CD14-positive monocyte (primary cell): ENCODE data around the gene LEKR1. TPM values are rescaled to one million over a fixed set of nuclear protein-coding genes. Genes with fewer than 3 reads are reported as not detected.

Experiments used
- DNase-seq, 3 donors: peaks; one replicate each; pipeline ENCODE4 v3.0.0-alpha.2; 2011 to 2022
- H2AFZ ChIP-seq: 2 replicates; pipeline ENCODE4 v1.6.0; 2012; ENCODE audit warnings: mild to moderate bottlenecking, low read depth, low read length, inconsistent platforms; ENCODE audit not compliant: insufficient read depth, poor library complexity, severe bottlenecking
- H3K27ac ChIP-seq, 2 donors: 1 replicate in 1 of 2; 2 replicates in 1 of 2; pipeline ENCODE4 v1.5.1; 2012 to 2013; ENCODE audit warnings: low read length in 2 of 2, control low read depth in 1 of 2, inconsistent platforms in 1 of 2, low read depth in 1 of 2, mild to moderate bottlenecking in 1 of 2
- H3K27me3 ChIP-seq, 2 donors: one replicate each; pipeline versions ENCODE4 v1.6.0 to v1.6.1; 2011 to 2013; ENCODE audit warnings: low read length in 2 of 2; ENCODE audit not compliant: control insufficient read depth in 2 of 2, insufficient read depth in 2 of 2
- H3K36me3 ChIP-seq, 2 donors: replicated peaks in 1 of 2; 1 replicate in 1 of 2; 2 replicates in 1 of 2; pipeline versions ENCODE4 v1.5.1 to v1.6.1; 2012 to 2013; ENCODE audit warnings: low read length in 2 of 2, control low read depth in 1 of 2, inconsistent platforms in 1 of 2, mild to moderate bottlenecking in 1 of 2; ENCODE audit not compliant: insufficient read depth in 2 of 2, control insufficient read depth in 1 of 2
- H3K4me1 ChIP-seq, 2 donors: 1 replicate in 1 of 2; 2 replicates in 1 of 2; pipeline versions ENCODE4 v1.5.1 to v1.6.1; 2012 to 2013; ENCODE audit warnings: low read length in 2 of 2, control low read depth in 1 of 2, inconsistent platforms in 1 of 2, mild to moderate bottlenecking in 1 of 2, moderate library complexity in 1 of 2; ENCODE audit not compliant: insufficient read depth in 2 of 2, control insufficient read depth in 1 of 2
- H3K4me2 ChIP-seq: replicated peaks from 2 replicates; pipeline ENCODE3; 2012; ENCODE audit warnings: low read length, moderate library complexity, mild to moderate bottlenecking; ENCODE audit not compliant: poor library complexity, severe bottlenecking; ENCODE audit errors: extremely low read depth
- H3K4me3 ChIP-seq, 3 experiments: fragments of 200-600 bp in 1 of 3; sonication (generic) in 1 of 3; replicated peaks in 1 of 3; 1 replicate in 2 of 3; 2 replicates in 1 of 3; pipeline ENCODE4 v1.5.1; 2011 to 2013; ENCODE audit warnings: low read length in 3 of 3, mild to moderate bottlenecking in 3 of 3, control low read depth in 2 of 3, low read depth in 2 of 3, inconsistent platforms in 1 of 3, moderate library complexity in 1 of 3
- H3K79me2 ChIP-seq: 2 replicates; pipeline ENCODE4 v1.6.0; 2012; ENCODE audit warnings: mild to moderate bottlenecking, control low read depth, inconsistent platforms, low read length, moderate library complexity; ENCODE audit not compliant: insufficient read depth
- H3K9ac ChIP-seq: 2 replicates; pipeline ENCODE4 v1.6.0; 2017; ENCODE audit warnings: low read length, mild to moderate bottlenecking; ENCODE audit not compliant: insufficient read depth, poor library complexity, severe bottlenecking
- H3K9me3 ChIP-seq, 2 donors: replicated peaks in 1 of 2; 1 replicate in 1 of 2; 2 replicates in 1 of 2; pipeline versions ENCODE4 v1.5.1 to v1.6.1; 2012 to 2013; ENCODE audit warnings: low read length in 2 of 2, control low read depth in 1 of 2; ENCODE audit not compliant: control insufficient read depth in 1 of 2, insufficient read depth in 1 of 2
- H4K20me1 ChIP-seq: 2 replicates; pipeline ENCODE4 v1.6.0; 2012; ENCODE audit warnings: mild to moderate bottlenecking, low read length, control low read depth, moderate library complexity; ENCODE audit not compliant: insufficient read depth
- H3K27ac Mint-ChIP-seq, 7 donors: one replicate each; pipeline ENCODE4 v1.8.0; 2020; ENCODE audit warnings: mild to moderate bottlenecking in 7 of 7, mixed read lengths in 7 of 7, moderate library complexity in 6 of 7, inconsistent platforms in 2 of 7
- H3K27me3 Mint-ChIP-seq, 3 donors: one replicate each; pipeline ENCODE4 v1.8.0; 2021 to 2022; ENCODE audit warnings: low read depth in 3 of 3, mild to moderate bottlenecking in 3 of 3, mixed read lengths in 3 of 3, moderate library complexity in 3 of 3, inconsistent platforms in 1 of 3
- H3K36me3 Mint-ChIP-seq, 2 donors: one replicate each; pipeline ENCODE4 v1.8.0; 2020; ENCODE audit warnings: mixed read lengths in 2 of 2, inconsistent platforms in 1 of 2, mild to moderate bottlenecking in 1 of 2
- H3K4me1 Mint-ChIP-seq: one replicate; pipeline ENCODE4 v1.8.0; 2020; ENCODE audit warnings: mild to moderate bottlenecking, mixed read lengths
- H3K4me3 Mint-ChIP-seq, 2 donors: one replicate each; pipeline ENCODE4 v1.8.0; 2020; ENCODE audit warnings: mild to moderate bottlenecking in 2 of 2, mixed read lengths in 2 of 2, moderate library complexity in 1 of 2
- H3K9me3 Mint-ChIP-seq, 7 donors: one replicate each; pipeline ENCODE4 v1.8.0; 2020 to 2022; ENCODE audit warnings: mixed read lengths in 7 of 7, mild to moderate bottlenecking in 6 of 7, moderate library complexity in 6 of 7, inconsistent platforms in 2 of 7
- CTCF ChIP-seq: fragments of 200-600 bp; IDR thresholded peaks from one replicate; pipeline ENCODE4 v1.8.0; 2022; ENCODE audit warnings: antibody characterized with exemption, mild to moderate bottlenecking
- WGBS: methylation state at CpG from one replicate; pipeline ENCODE4 v1.1.5; 2013; ENCODE audit warnings: missing lambda C conversion rate; ENCODE audit not compliant: insufficient coverage; 5-methylcytosine and 5-hydroxymethylcytosine counted together
- intact Hi-C, 2 donors: fragments of 100-400 bp; cut with micrococcal nuclease; formaldehyde crosslinking; loops; one replicate each; pipeline versions ENCODE4 v1.15.0 to v1.15.1; 2023
- polyA plus RNA-seq, 3 donors: library from polyadenylated mRNA; depleted of rRNA in 1 of 3; unstranded in 2 of 3; stranded (reverse) in 1 of 3; fragments of 300-500 nt in 2 of 3; fragments of >200 nt in 1 of 3; fragmentation: Illumina TruSeq in 2 of 3; gene quantifications; 1 replicate in 2 of 3; 2 replicates in 1 of 3; pipeline ENCODE4 v1.2.3, GENCODE V29; 2012 to 2021

The LEKR1 gene
- polyA plus RNA-seq, 3 donors, result 0.51 to 0.80 TPM; not detected in 1

- H3K36me3 Mint-ChIP-seq, result peaks cover 4 to 11% of the 10 kb centered on the region in 2 donors
- H3K4me1 ChIP-seq, result no peaks in the 10 kb centered on the region
Observed at GRCh38 chr3:156808025-156808424, 18.1 kb upstream of the LEKR1 start.

GRCh38 chr3:156811089-156811862 lies 14.9 kb upstream of the LEKR1 start:
- Histone ChIP-seq H3K79me2 (no peaks in the 10 kb centered on the region), H3K27me3 (no peaks in the 10 kb centered on the region), H3K4me2 (no peak overlapping the region), H3K9me3 (no peaks in the 10 kb centered on the region), H3K9ac (no peak overlapping the region), H2AFZ (no peak overlapping the region), H3K4me1 (peaks cover 6% of the 10 kb centered on the region in 2 donors), H3K4me3 (no peak overlapping the region), H3K27ac (no peak overlapping the region), H3K36me3 (no peaks in the 10 kb centered on the region), H4K20me1 (no peaks in the 10 kb centered on the region)
- TF ChIP-seq CTCF, result no peak
- H3K9me3 Mint-ChIP-seq, result peaks cover 0 to 2% (median 0%) of the 10 kb centered on the region in 7 donors
- peaks cover 8 to 10% (median 9%) of the 10 kb centered on the region in 3 donors for H3K27me3 Mint-ChIP-seq
- H3K4me1 Mint-ChIP-seq, result peaks cover 16% of the 10 kb centered on the region
- peak in 1 of 3 donors; percentile 21 for DNase-seq
- intact Hi-C loops, result loop anchor here in 1 of 2 donors (10.0 kb wide), 1 partner anchor 256 kb away; the partner anchor contains the start of gene SSR3
- no CpG with 5 or more reads among the region's 2 CpGs for WGBS
- H3K27ac Mint-ChIP-seq, result no peak overlapping the region
- peaks cover 4 to 11% of the 10 kb centered on the region in 2 donors for H3K36me3 Mint-ChIP-seq
- H3K4me3 Mint-ChIP-seq, result no peak overlapping the region

More at GRCh38 chr3:156808025-156808424, 18.1 kb upstream of the LEKR1 start:
- H3K9ac ChIP-seq, result no peak overlapping the region
- no peaks in the 10 kb centered on the region for H4K20me1 ChIP-seq
- Mint-ChIP-seq H3K27me3 (peaks cover 0 to 4% (median 3%) of the 10 kb centered on the region in 3 donors), H3K27ac (no peak overlapping the region), H3K9me3 (peaks cover 0 to 3% (median 0%) of the 10 kb centered on the region in 7 donors), H3K4me3 (no peak overlapping the region), H3K4me1 (peaks cover 8% of the 10 kb centered on the region)
- no peak overlapping the region for H3K4me3 ChIP-seq
- H3K36me3 ChIP-seq, result no peaks in the 10 kb centered on the region
- no peak overlapping the region for H3K4me2 ChIP-seq
- no peak overlapping the region for H3K27ac ChIP-seq
- DNase-seq, result peak in 2 of 3 donors; percentile 34 to 66
- H2AFZ ChIP-seq, result no peak overlapping the region
- no CpG with 5 or more reads among the region's 2 CpGs for WGBS
- TF ChIP-seq CTCF, result no peak
- no peaks in the 10 kb centered on the region for H3K9me3 ChIP-seq
- intact Hi-C loops, result no loop called here
- no peaks in the 10 kb centered on the region for H3K79me2 ChIP-seq
- H3K27me3 ChIP-seq, result no peaks in the 10 kb centered on the region
